HG02571 (cell line): Measurements from ENCODE around the gene TSC22D1.

Experiments
- ATAC-seq: cut with Tn5 transposase; IDR thresholded peaks from one replicate; pipeline ENCODE4 v1.9.1; 2021; ENCODE audit warnings: mild to moderate bottlenecking, moderate library complexity; ENCODE audit not compliant: unreplicated experiment

Gene TSC22D1

GRCh38 chr13:44455769-44456168 is 120.4 kb downstream of the TSC22D1 start:
- ATAC-seq, result no peak

DNA sequence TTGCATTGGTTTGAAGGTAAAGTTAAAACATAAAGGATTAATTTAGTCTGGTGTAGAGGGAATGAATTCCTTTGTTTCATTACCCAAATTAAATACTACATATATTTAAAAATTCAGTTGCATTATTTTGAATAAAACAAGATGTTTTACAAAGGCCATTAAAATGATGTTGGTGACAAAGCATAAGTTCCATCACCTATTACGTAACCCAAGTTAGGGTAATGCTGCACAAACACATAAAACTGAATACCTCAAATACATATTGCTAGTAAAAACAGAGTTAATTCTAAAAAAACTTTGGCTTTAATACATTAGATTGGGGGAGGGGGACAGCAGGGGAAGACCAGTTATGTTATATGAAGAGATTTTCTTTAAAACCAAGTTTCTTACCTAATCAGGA is 122.2 kb downstream of the TSC22D1 start:
- no peak for ATAC-seq

DNA sequence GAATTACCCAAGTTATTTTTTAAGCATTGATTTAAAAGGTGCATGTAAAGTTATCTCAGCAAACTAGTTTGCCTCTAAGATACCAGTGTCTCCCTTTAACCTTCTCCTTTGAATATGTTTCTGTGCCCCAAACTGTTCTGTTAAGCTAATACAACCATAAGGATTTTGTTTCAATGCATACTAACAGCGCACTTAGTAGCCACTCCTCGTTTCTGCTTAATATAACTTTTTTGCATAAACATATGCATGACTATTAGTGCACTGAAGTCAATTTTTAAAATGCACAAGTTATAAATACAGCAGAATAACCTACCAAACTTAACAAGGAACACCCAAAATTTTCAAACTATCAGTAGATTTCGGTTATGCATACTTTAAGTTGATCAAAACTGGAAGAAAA is 123.1 kb downstream of the TSC22D1 start:
- no peak for ATAC-seq

- ATAC-seq, result no peak
Observed at GRCh38 chr13:44452418-44452817, 123.7 kb downstream of the TSC22D1 start.

DNA sequence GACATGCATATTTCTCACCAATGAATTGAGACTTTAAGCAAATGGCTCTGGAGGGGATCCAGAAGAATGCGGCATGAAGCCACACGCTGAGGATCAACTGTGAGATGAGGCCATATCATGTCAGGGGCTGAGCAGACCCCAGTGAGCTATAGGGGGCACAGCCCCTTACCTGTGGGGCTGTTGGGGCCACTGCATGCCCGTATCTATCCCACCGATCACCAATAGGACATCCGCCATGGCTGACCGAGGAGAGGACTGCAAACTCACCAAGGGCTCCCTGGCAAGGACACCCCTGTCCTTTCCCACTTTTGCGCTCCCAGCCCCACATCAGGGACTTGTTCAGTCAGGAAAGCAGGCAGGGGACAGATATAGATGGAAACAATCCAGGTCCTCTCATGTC is 124.5 kb downstream of the TSC22D1 start:
- no peak for ATAC-seq

- no peak for ATAC-seq
Observed at GRCh38 chr13:44451126-44451525, 125.0 kb downstream of the TSC22D1 start.

- ATAC-seq, result no peak
Observed at GRCh38 chr13:44449999-44450821, 125.9 kb downstream of the TSC22D1 start.

- ATAC-seq, result no peak
Observed at GRCh38 chr13:44448875-44449274, 127.3 kb downstream of the TSC22D1 start.

DNA sequence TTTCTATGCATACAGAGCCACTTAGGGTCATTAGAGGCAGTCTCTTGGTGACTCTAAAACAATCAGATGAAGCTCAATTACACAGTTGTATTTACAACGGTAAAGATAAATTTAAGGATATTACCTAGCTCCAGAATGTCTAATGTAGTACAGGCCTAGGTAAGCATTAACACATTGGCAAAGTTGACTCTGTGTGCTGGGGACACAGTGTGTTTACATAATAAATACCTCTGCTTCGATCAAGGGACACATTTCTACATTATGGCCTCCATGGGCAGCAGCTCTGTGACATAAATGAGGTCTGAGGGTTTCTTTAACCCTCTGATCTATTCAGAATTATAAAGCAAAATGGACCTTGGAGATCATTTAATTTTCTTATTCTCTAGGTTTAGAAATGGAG is 127.8 kb downstream of the TSC22D1 start:
- ATAC-seq, result no peak

DNA sequence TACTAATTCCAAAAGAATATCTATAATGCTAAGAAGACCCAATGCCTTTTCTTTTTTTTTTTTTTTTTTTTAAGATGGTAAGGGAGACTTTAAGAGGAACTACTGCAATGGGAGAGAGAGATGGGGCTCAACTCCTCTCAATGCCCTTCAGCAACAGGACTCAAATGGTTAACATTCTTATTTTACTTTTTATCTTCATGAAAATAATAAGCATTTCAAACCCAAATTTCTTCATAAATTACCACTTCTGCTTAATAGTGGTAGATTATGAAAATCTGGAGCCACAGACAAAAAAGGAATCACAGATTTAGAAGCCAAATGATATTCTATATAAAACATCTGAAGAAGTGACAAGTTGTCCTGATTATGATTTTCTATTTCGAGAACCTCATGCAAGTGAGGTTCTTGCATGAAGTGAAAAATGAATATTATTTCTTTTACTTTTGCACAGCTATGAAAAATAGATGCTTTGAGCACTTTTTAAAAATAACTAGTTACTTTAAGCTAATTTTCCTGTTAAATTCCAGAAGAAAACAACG is 128.3 kb downstream of the TSC22D1 start:
- no peak for ATAC-seq

DNA sequence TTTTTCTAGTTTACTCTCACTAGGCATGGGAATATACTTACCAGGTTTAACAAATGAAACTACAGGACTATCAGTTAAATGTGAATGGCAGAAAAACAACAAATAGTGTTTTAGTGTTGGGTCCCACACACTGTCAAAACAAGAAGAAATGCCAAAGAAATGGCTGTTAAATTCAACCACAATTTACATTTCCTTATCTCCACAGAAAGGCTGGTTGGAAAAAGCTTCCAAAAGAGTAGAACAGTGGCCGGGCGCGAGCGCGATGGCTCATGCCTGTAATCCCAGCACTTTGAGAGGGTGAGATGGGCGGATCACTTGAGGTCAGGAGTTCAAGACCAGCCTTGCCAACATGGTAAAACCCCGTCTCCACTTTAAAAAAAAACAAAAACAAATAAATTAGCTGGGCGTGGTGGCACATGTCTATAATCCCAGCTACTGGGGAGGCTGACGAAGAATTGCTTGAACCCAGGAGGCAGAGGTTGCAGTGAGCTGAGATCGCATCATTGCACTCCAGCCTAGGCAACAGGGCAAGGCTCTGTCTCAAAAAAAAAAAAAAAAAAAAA is 136.0 kb downstream of the TSC22D1 start:
- ATAC-seq, result no peak

- ATAC-seq, result no peak
Observed at GRCh38 chr13:44439452-44440024, 136.6 kb downstream of the TSC22D1 start.

DNA sequence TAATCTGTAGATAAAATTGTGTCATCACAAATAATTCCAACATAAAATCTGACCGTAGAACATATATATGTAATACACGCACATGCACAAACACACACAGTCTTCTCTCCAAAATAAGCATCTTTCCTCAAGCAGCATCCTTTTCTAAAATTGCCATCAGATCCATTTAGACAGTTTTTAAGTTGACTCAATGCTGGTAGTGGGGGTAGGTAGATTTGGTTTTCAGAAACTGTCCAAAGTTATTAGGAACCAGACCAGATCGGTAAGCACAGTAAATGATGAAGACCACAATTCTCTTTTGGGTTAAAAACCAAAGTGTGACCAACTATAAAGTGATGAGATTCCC is 137.9 kb downstream of the TSC22D1 start:
- ATAC-seq, result no peak

DNA sequence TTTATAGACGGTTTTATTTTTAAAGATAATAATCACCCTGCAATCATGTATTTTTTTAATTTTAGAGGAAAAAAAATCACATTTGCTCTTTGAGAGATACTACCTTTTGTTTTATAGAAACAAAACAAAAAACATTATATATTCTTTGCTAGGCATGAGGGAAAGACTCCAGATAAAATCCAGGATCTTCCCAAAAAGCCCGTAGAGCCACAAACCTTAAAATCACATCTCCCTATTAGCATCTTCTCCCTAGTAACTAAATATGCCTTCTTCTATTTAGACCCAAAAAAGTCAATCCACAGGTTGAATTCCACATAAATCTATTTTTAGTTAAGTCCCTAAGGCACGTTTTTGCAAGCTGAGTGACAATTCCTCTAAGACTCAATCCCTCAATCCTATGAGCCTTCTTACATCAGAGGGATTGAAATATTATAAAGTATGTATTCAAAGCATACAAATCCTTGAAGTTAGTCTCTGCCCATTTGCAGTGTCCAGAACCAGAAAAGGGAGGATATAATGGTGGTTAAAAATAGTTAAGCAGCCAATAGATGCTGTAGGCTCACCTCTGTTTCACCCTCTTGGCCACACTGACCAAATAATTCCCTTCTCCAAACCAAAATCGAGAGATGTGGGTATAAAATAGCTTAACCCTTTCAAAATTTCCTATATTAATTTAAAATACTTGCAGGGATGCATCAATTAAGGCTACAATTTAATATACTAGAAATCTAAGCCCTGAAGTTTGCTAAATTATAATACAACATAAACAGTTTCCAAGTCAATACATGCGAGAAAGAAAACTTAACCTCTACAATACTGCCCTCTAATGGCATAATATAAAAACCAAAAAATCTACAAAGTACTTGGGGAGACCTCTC is 138.5 kb downstream of the TSC22D1 start:
- ATAC-seq, result no peak

DNA sequence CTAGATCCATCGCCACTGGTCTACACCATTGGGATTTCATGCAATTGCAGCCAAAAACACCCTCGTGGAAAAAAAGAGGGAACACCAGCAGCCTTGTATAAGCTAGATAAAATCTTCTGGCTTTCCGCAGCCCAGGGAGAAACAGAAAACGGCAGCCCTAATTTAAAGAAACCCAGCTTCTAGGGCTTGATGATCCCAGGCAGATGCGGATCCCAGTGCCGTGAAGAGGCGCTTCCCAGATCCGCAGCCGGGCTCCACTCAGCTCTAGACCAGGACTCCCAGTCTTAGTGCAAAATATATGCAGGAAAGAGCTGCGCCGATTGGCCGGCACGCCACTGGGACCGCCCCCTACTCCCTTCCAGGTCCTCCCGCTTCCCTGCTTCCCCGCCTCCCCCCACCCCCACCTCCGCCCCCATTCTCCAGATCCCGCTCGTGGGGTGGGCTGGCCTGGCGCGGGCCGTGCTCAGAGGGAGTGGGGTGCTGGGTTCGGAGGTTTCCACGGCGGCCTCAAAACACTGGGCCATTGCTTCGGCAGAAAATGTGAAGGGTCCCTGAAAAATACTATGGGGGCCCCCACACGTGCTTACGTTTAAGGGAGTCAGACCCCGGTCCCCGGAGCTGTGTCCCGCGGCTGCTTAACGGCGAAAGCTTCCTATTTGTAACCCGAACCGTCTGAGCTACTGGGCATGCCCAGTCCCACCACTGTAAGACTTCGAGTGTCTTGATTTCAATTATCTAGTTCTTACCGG is 139.4 kb downstream of the TSC22D1 start:
- no peak for ATAC-seq

GRCh38 chr13:44435919-44436510 is 140.1 kb downstream of the TSC22D1 start:
- ATAC-seq, result no peak

DNA sequence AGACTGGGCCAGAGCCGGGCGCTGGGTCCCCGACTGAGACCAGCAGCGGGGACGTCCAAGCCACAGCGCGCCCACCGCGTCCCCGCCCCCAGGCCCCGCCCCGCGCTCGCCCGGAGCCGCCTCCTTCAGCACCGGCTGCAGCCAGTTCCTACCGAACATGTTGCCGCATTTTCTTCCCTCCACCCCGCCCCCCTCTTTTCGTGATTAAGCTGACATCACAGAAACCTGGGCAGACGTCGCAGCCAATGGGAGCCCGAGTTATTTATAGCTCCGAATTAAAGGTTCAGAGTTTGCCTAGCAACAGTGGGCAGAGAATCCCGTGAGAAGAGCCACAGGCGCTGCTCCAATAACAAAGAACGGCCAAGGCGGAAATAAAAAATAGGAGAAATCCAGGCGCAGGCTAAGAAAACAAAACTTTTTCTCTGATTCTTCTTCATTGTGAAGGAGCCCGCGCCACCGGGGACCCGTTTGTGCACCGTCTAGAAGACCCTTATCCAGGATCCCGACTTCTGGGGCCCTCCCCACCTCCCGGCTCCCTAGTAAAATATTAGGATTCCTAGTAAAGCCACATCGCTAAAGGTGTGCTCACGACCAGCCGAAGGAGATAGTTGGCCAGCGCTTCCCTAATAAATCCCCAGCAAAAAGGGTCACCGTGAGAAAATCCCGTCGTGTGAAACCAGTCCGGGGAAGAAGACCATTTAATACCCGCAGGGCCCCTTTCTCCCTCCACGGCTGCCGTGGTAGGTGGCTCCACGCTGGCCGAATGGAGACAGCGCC is 140.8 kb downstream of the TSC22D1 start:
- ATAC-seq, result peak; percentile 60

- no peak for ATAC-seq
Observed at GRCh38 chr13:44434766-44435141, 141.4 kb downstream of the TSC22D1 start.
